Measurements from ENCODE around the gene NAA38.
A peak's percentile ranks its signal among the peaks of the same experiment; 100 is the strongest.
"Not testable (repeated sequence)": the region's sequence is repeated elsewhere in the genome, so short reads cannot be mapped to it uniquely, and the experiment has no call there.

NAA38 gene

DNA sequence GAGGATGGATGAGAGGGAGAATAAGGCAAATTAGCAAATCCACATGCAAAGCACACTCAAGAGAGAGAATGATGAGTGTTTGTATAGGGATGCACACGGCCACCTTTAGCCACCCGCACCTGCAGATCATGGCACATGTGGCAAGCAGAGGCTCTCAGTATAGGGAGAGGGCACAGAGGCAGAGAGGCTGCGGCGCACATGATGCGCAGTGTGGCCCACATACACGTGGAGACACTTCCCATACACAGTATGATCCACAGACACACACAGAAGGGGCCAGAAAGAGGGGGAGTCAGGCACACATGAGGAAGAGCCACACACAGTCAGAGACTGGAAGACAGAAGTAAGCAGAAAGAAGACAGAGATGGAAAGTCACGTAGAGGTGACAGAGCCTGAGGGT lies 24.7 kb upstream of the NAA38 start:
- no peak for DNase-seq (ENCODE audit: low read depth in 2 of 2)

GRCh38 chr17:7881276-7882054 lies 24.1 kb upstream of the NAA38 start:
- no peak for DNase-seq (ENCODE audit: low read depth in 2 of 2)

DNA sequence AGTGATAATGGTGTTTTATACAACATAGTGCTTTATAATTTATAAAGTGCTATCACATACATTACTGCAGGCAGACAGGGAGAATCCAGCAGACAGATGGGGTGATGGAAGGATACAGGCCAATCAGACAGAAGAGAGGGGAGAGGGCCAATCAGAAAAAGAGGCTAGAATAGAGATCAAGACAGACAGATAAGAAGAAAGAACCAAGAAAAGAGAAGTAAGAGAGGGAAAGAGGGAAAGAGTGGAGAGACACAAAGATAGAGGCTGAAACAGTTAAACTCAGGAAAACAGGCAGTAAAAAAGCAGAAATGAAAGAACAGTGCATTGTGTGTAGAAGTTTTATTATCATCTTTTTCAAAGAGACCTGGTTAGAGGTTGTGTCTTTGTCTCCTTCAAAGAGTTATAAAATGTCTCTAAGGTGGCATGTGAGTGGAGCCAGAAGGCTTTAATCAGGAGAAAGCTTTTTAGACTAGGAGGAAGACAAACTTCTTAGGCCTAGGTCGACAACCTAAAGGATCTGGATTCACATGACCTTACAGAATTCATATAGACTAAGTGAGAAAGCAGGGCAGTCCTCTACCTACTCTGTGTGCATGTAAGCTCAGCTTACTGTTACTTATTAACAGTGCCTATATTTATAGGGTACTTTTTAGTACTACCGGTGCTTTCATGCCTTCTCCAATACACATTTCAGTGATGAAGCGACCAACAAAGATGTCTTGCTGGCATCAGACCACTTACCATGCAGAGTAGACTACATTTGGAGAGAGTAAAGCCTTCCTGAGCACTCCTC lies 22.9 kb upstream of the NAA38 start:
- DNase-seq (ENCODE audit: low read depth in 2 of 2) = no peak

GRCh38 chr17:7878234-7878633 lies 20.9 kb upstream of the NAA38 start:
- DNase-seq (ENCODE audit: low read depth in 2 of 2) = no peak

GRCh38 chr17:7875804-7876370 lies 18.5 kb upstream of the NAA38 start:
- DNase-seq (ENCODE audit: low read depth in 2 of 2) = no peak

GRCh38 chr17:7873051-7873450 lies 15.7 kb upstream of the NAA38 start:
- no peak for DNase-seq (ENCODE audit: low read depth in 2 of 2)

- no peak for DNase-seq (ENCODE audit: low read depth in 2 of 2)
Observed at GRCh38 chr17:7867881-7868329, 10.5 kb upstream of the NAA38 start.

- no peak for DNase-seq (ENCODE audit: low read depth in 2 of 2)
Observed at GRCh38 chr17:7864995-7865650, 7.8 kb upstream of the NAA38 start.

DNA sequence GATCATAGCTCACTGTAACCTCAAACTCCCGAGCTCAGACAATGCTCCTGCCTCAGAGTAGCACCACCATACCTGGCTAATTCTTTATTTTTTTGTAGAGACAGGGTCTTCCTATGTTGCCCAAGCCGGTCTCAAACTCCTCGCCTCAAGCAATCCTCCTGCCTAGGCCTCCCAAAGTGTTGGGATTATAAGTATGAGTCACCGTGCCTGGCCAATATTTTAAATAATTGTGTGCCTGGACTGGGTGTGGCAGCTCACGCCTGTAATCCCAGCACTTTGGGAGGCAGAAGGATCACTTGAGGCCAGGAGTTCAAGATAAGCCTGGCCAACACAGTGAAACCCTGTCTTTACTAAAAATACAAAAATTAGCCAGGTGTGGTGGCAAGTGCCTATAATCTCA lies 7.0 kb upstream of the NAA38 start:
- DNase-seq (ENCODE audit: low read depth in 2 of 2) = not testable (repeated sequence)

GRCh38 chr17:7862692-7863437 lies 5.5 kb upstream of the NAA38 start:
- DNase-seq (ENCODE audit: low read depth in 2 of 2) = no peak

DNA sequence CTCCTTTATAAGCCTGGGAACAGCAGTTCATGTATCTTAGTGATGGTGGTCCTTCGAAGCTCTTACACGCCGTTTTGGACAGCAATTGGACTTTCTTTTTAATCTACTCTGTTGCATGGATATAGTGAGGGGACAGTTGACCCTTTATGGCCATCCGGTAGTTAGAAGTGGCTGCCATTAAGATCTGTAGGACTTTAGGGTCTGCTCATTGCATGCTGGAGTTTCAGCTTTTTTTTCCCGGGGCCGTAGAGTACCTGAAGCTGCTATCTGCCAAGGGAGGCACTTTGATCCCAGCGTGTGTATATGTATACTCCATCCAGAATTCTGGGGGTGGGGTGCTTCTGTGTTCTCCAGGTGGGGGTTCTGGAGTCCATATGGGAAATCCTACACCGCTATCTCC lies 1.7 kb upstream of the NAA38 start:
- no peak for DNase-seq (ENCODE audit: low read depth in 2 of 2)

- no peak for DNase-seq (ENCODE audit: low read depth in 2 of 2)
Observed at GRCh38 chr17:7858522-7858810, 1.1 kb upstream of the NAA38 start.

DNA sequence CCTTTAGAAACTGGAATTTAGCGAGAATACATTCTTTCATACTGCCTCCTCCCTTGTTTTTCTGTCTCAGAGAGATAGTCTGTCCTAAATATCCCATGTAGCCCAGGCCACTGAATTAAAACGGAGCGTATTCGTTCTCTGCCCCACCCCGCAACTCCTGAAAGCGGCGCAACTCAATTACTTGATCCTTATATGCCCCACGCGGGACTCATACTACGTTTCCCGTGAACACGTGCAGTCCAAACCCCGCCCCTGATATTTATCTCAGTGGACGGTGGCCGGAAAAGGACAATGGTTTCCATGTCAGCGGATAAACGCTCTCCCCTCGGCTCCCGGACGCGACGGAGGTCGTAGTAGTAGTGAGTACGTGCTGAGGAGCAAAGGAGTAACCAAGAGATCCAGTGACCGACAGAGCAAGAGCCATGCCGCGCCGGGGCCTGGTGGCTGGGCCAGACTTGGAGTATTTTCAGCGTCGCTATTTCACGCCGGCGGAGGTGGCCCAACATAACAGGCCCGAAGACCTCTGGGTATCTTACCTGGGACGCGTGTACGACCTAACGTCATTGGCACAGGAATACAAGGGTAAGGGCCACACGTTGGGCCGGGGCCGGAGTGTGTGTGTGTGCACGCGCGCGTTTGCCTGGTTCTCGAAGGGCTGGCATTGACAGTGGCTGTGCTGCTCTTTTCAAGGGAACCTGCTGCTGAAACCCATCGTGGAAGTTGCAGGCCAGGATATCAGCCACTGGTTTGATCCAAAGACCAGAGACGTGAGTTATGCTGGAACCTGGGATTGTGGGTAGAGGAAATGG lies 558 bp upstream of the NAA38 start, which contains the start of gene CYB5D1:
TSS of gene CYB5D1 (plus strand) at position 291 of the 809 bp plus-strand sequence. CDS start at position 423, 132 bp downstream.
- peak; percentile 69 to 79 for DNase-seq (ENCODE audit: low read depth in 2 of 2)

- DNase-seq (ENCODE audit: low read depth in 2 of 2) = no peak
Observed at GRCh38 chr17:7856011-7856810, 1.1 kb downstream of the NAA38 start.

GRCh38 chr17:7855660-7856010 lies 1.7 kb downstream of the NAA38 start:
- no peak for DNase-seq (ENCODE audit: low read depth in 2 of 2)

DNA sequence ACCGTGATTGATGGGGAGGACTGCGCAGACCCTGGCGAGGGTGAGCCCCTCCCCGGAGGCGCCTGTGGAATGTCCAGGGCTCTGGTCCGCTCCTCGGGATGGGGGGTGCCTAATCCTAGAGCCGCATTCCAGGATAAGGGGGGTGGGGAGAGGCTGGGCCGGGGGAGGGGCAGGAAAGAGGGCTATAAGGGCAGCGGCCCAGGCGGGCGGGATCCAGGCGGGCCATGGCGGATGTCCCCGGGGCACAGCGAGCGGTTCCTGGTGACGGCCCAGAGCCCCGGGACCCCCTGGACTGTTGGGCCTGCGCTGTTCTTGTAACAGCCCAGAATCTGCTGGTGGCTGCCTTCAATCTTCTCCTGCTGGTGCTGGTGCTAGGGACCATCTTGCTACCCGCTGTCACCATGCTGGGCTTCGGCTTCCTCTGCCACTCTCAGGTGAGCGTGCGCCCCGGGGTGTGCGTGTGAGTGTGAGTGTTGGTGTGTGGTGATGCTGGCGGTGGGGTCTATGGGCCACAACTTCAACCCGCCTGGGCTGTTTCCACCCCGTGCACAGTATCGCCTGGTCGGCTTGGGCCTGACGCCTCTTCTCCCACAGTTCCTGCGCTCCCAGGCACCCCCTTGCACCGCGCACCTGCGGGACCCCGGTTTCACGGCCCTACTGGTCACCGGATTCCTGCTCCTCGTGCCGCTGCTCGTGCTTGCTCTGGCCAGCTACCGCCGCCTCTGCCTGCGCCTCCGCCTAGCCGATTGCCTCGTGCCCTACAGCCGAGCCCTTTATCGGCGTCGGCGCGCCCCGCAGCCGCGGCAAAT lies 2.3 kb downstream of the NAA38 start, which contains the start of gene TMEM88:
TSS of gene TMEM88 (plus strand) at position 216 of the 809 bp plus-strand sequence. CDS start at position 225, 9 bp downstream.
- no peak for DNase-seq (ENCODE audit: low read depth in 2 of 2)

GRCh38 chr17:7854078-7854777 lies 3.1 kb downstream of the NAA38 start:
- no peak for DNase-seq (ENCODE audit: low read depth in 2 of 2)

DNA sequence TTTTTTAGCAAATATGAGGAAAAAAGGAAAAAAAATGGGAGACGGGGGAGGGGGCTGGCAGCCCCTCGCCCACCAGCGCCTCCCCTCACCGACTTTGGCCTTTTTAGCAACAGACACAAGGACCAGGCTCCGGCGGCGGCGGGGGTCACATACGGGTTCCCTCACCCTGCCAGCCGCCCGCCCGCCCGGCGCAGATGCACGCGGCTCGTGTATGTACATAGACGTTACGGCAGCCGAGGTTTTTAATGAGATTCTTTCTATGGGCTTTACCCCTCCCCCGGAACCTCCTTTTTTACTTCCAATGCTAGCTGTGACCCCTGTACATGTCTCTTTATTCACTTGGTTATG lies 3.7 kb downstream of the NAA38 start:
- DNase-seq (ENCODE audit: low read depth in 2 of 2) = no peak

Measured in stimulated activated CD4-positive, alpha-beta T cell treated with anti-CD3 and anti-CD28 coated beads, Interleukin-1b, Interleukin-23, amount 100 ng/mL, for 1 hour (primary cell).